B cell (primary cell): ENCODE data around the gene FSTL5.

Source experiments
- CTCF ChIP-seq: fragments of 200-600 bp; IDR thresholded peaks from one replicate; pipeline ENCODE4 v1.8.0; 2022; ENCODE audit warnings: antibody characterized with exemption, mild to moderate bottlenecking
- EZH2 ChIP-seq: IDR thresholded peaks from 2 replicates; pipeline ENCODE4 v1.6.1; 2012; ENCODE audit warnings: borderline replicate concordance, low read depth, mild to moderate bottlenecking, moderate library complexity, low read length; ENCODE audit not compliant: insufficient read depth, poor library complexity, severe bottlenecking

- TF ChIP-seq CTCF (no peak), EZH2 (no peak)
These were observed 624.9 kb downstream of the FSTL5 start for GRCh38 chr4:161538941-161539340.
